ENCODE results near the gene FNDC3B. TPM values are rescaled to one million over a fixed set of nuclear protein-coding genes. Genes with fewer than 3 reads are reported as not detected.
"Not testable (repeated sequence)": the region's sequence is repeated elsewhere in the genome, so short reads cannot be mapped to it uniquely, and the experiment has no call there.

Gene FNDC3B
- total and polyA plus RNA-seq, 5 donors from 2014 or later, result 6.8 to 31.8 (median 11.7) TPM

- H3K27me3 ChIP-seq (ENCODE audit: control insufficient read depth, insufficient read depth, low read length); H3K27ac Mint-ChIP-seq; H3K27me3 Mint-ChIP-seq; H3K4me3 ChIP-seq (ENCODE audit: low read depth, low read length); H3K9me3 Mint-ChIP-seq; H3K9me3 ChIP-seq (ENCODE audit: control insufficient read depth in 2 of 2, low read length in 2 of 2); H3K4me3 Mint-ChIP-seq; H3K36me3 Mint-ChIP-seq; H3K4me1 ChIP-seq (ENCODE audit: control insufficient read depth, insufficient read depth, low read length, poor library complexity, severe bottlenecking); H3K36me3 ChIP-seq (ENCODE audit: control insufficient read depth, insufficient read depth, low read length); ATAC-seq (ENCODE audit: low read depth in 2 of 2); DNase-seq; H3K4me1 Mint-ChIP-seq; H3K27ac ChIP-seq (ENCODE audit: insufficient read depth, low read length, poor library complexity, severe bottlenecking): not testable (repeated sequence)
Measured at GRCh38 chr3:172001616-172002015, 37.8 kb upstream of the FNDC3B start.

- H3K36me3 ChIP-seq (ENCODE audit: control insufficient read depth, insufficient read depth, low read length), result no peaks in the 10 kb centered on the region
- H3K9me3 ChIP-seq (ENCODE audit: control insufficient read depth in 2 of 2, low read length in 2 of 2), result no peaks in the 10 kb centered on the region
- H3K27me3 ChIP-seq (ENCODE audit: control insufficient read depth, insufficient read depth, low read length), result no peaks in the 10 kb centered on the region
- no peak overlapping the region for H3K27ac ChIP-seq (ENCODE audit: insufficient read depth, low read length, poor library complexity, severe bottlenecking)
- Mint-ChIP-seq H3K9me3 (peaks cover 0 to 6% (median 0%) of the 10 kb centered on the region in 7 donors), H3K4me1 (no peaks in the 10 kb centered on the region), H3K4me3 (no peak overlapping the region), H3K27ac (no peak overlapping the region), H3K27me3 (no peaks in the 10 kb centered on the region), H3K36me3 (no peaks in the 10 kb centered on the region)
- no peak overlapping the region for H3K4me3 ChIP-seq (ENCODE audit: low read depth, low read length)
- ATAC-seq (ENCODE audit: low read depth in 2 of 2), result no peak
- no peaks in the 10 kb centered on the region for H3K4me1 ChIP-seq (ENCODE audit: control insufficient read depth, insufficient read depth, low read length, poor library complexity, severe bottlenecking)
- no peak for DNase-seq
Measured at GRCh38 chr3:172002512-172003078, 36.8 kb upstream of the FNDC3B start.

GRCh38 chr3:172003146-172003545 lies 36.2 kb upstream of the FNDC3B start:
- DNase-seq (no peak), ATAC-seq (ENCODE audit: low read depth in 2 of 2) (no peak)
- no peaks in the 10 kb centered on the region for H3K36me3 Mint-ChIP-seq
- no peaks in the 10 kb centered on the region for H3K36me3 ChIP-seq (ENCODE audit: control insufficient read depth, insufficient read depth, low read length)
- peaks cover 0 to 6% (median 0%) of the 10 kb centered on the region in 7 donors for H3K9me3 Mint-ChIP-seq
- H3K4me3 Mint-ChIP-seq, result no peak overlapping the region
- no peaks in the 10 kb centered on the region for H3K9me3 ChIP-seq (ENCODE audit: control insufficient read depth in 2 of 2, low read length in 2 of 2)
- no peak overlapping the region for H3K27ac ChIP-seq (ENCODE audit: insufficient read depth, low read length, poor library complexity, severe bottlenecking)
- H3K27me3 ChIP-seq (ENCODE audit: control insufficient read depth, insufficient read depth, low read length), result no peaks in the 10 kb centered on the region
- H3K4me1 Mint-ChIP-seq, result no peaks in the 10 kb centered on the region
- no peaks in the 10 kb centered on the region for H3K27me3 Mint-ChIP-seq
- no peak overlapping the region for H3K27ac Mint-ChIP-seq
- no peak overlapping the region for H3K4me3 ChIP-seq (ENCODE audit: low read depth, low read length)
- H3K4me1 ChIP-seq (ENCODE audit: control insufficient read depth, insufficient read depth, low read length, poor library complexity, severe bottlenecking), result no peaks in the 10 kb centered on the region

GRCh38 chr3:172007065-172007370 lies 32.4 kb upstream of the FNDC3B start:
- Histone ChIP-seq H3K4me1 (ENCODE audit: control insufficient read depth, insufficient read depth, low read length, poor library complexity, severe bottlenecking) (no peaks in the 10 kb centered on the region), H3K27ac (ENCODE audit: insufficient read depth, low read length, poor library complexity, severe bottlenecking) (no peak overlapping the region), H3K27me3 (ENCODE audit: control insufficient read depth, insufficient read depth, low read length) (no peaks in the 10 kb centered on the region), H3K36me3 (ENCODE audit: control insufficient read depth, insufficient read depth, low read length) (no peaks in the 10 kb centered on the region), H3K4me3 (ENCODE audit: low read depth, low read length) (no peak overlapping the region), H3K9me3 (ENCODE audit: control insufficient read depth in 2 of 2, low read length in 2 of 2) (no peaks in the 10 kb centered on the region)
- Mint-ChIP-seq H3K9me3 (no peaks in the 10 kb centered on the region), H3K4me3 (no peak overlapping the region), H3K36me3 (no peaks in the 10 kb centered on the region), H3K27ac (no peak overlapping the region), H3K4me1 (no peaks in the 10 kb centered on the region), H3K27me3 (no peaks in the 10 kb centered on the region)
- ATAC-seq (ENCODE audit: low read depth in 2 of 2) (no peak), DNase-seq (no peak)

- H3K27ac ChIP-seq (ENCODE audit: insufficient read depth, low read length, poor library complexity, severe bottlenecking), result no peak overlapping the region
- no peak for DNase-seq
Measured at GRCh38 chr3:172009803-172010202, 29.6 kb upstream of the FNDC3B start.

GRCh38 chr3:172012775-172013174 lies 26.6 kb upstream of the FNDC3B start:
- no peaks in the 10 kb centered on the region for H3K36me3 ChIP-seq (ENCODE audit: control insufficient read depth, insufficient read depth, low read length)
- no peaks in the 10 kb centered on the region for H3K9me3 Mint-ChIP-seq
- no peaks in the 10 kb centered on the region for H3K4me1 Mint-ChIP-seq
- H3K4me3 Mint-ChIP-seq, result no peak overlapping the region
- DNase-seq (no peak), ATAC-seq (ENCODE audit: low read depth in 2 of 2) (no peak)
- H3K4me3 ChIP-seq (ENCODE audit: low read depth, low read length), result no peak overlapping the region
- peaks cover 3% of the 10 kb centered on the region for H3K36me3 Mint-ChIP-seq
- peaks cover 12% of the 10 kb centered on the region for H3K27me3 Mint-ChIP-seq
- H3K27ac ChIP-seq (ENCODE audit: insufficient read depth, low read length, poor library complexity, severe bottlenecking), result no peak overlapping the region
- H3K9me3 ChIP-seq (ENCODE audit: control insufficient read depth in 2 of 2, low read length in 2 of 2), result no peaks in the 10 kb centered on the region
- H3K27ac Mint-ChIP-seq, result no peak overlapping the region
- no peaks in the 10 kb centered on the region for H3K4me1 ChIP-seq (ENCODE audit: control insufficient read depth, insufficient read depth, low read length, poor library complexity, severe bottlenecking)
- H3K27me3 ChIP-seq (ENCODE audit: control insufficient read depth, insufficient read depth, low read length), result peaks cover 8% of the 10 kb centered on the region

More at GRCh38 chr3:172009803-172010202, 29.6 kb upstream of the FNDC3B start:
- no peak overlapping the region for H3K27ac Mint-ChIP-seq
- no peaks in the 10 kb centered on the region for H3K4me1 Mint-ChIP-seq
- H3K27me3 Mint-ChIP-seq, result peaks cover 3% of the 10 kb centered on the region
- no peaks in the 10 kb centered on the region for H3K36me3 ChIP-seq (ENCODE audit: control insufficient read depth, insufficient read depth, low read length)
- H3K4me3 Mint-ChIP-seq, result no peak overlapping the region
- no peak overlapping the region for H3K4me3 ChIP-seq (ENCODE audit: low read depth, low read length)
- ATAC-seq (ENCODE audit: low read depth in 2 of 2), result no peak
- H3K36me3 Mint-ChIP-seq, result no peaks in the 10 kb centered on the region
- H3K9me3 Mint-ChIP-seq, result no peaks in the 10 kb centered on the region
- H3K9me3 ChIP-seq (ENCODE audit: control insufficient read depth in 2 of 2, low read length in 2 of 2), result no peaks in the 10 kb centered on the region
- no peaks in the 10 kb centered on the region for H3K4me1 ChIP-seq (ENCODE audit: control insufficient read depth, insufficient read depth, low read length, poor library complexity, severe bottlenecking)
- H3K27me3 ChIP-seq (ENCODE audit: control insufficient read depth, insufficient read depth, low read length), result peaks cover 2% of the 10 kb centered on the region

GRCh38 chr3:172014145-172014544 lies 25.2 kb upstream of the FNDC3B start:
- no peaks in the 10 kb centered on the region for H3K36me3 ChIP-seq (ENCODE audit: control insufficient read depth, insufficient read depth, low read length)
- H3K4me3 Mint-ChIP-seq, result no peak overlapping the region
- no peaks in the 10 kb centered on the region for H3K9me3 ChIP-seq (ENCODE audit: control insufficient read depth in 2 of 2, low read length in 2 of 2)
- H3K9me3 Mint-ChIP-seq, result no peaks in the 10 kb centered on the region
- H3K4me1 Mint-ChIP-seq, result no peaks in the 10 kb centered on the region
- peaks cover 17% of the 10 kb centered on the region for H3K27me3 Mint-ChIP-seq
- no peaks in the 10 kb centered on the region for H3K4me1 ChIP-seq (ENCODE audit: control insufficient read depth, insufficient read depth, low read length, poor library complexity, severe bottlenecking)
- H3K27ac ChIP-seq (ENCODE audit: insufficient read depth, low read length, poor library complexity, severe bottlenecking), result no peak overlapping the region
- no peak overlapping the region for H3K27ac Mint-ChIP-seq
- ATAC-seq (ENCODE audit: low read depth in 2 of 2) (no peak), DNase-seq (no peak)
- peaks cover 3% of the 10 kb centered on the region for H3K36me3 Mint-ChIP-seq
- no peak overlapping the region for H3K4me3 ChIP-seq (ENCODE audit: low read depth, low read length)
- peaks cover 8% of the 10 kb centered on the region for H3K27me3 ChIP-seq (ENCODE audit: control insufficient read depth, insufficient read depth, low read length)

- H3K27me3 Mint-ChIP-seq, result peaks cover 17% of the 10 kb centered on the region
Measured at GRCh38 chr3:172018364-172018763, 21.0 kb upstream of the FNDC3B start.

More at GRCh38 chr3:172018364-172018763, 21.0 kb upstream of the FNDC3B start:
- Histone ChIP-seq H3K4me3 (ENCODE audit: low read depth, low read length) (no peak overlapping the region), H3K36me3 (ENCODE audit: control insufficient read depth, insufficient read depth, low read length) (no peaks in the 10 kb centered on the region), H3K27ac (ENCODE audit: insufficient read depth, low read length, poor library complexity, severe bottlenecking) (no peak overlapping the region), H3K4me1 (ENCODE audit: control insufficient read depth, insufficient read depth, low read length, poor library complexity, severe bottlenecking) (no peaks in the 10 kb centered on the region), H3K27me3 (ENCODE audit: control insufficient read depth, insufficient read depth, low read length) (peaks cover 8% of the 10 kb centered on the region), H3K9me3 (ENCODE audit: control insufficient read depth in 2 of 2, low read length in 2 of 2) (no peaks in the 10 kb centered on the region)
- ATAC-seq (ENCODE audit: low read depth in 2 of 2), result no peak
- DNase-seq, result no peak
- no peaks in the 10 kb centered on the region for H3K4me1 Mint-ChIP-seq
- H3K36me3 Mint-ChIP-seq, result peaks cover 3% of the 10 kb centered on the region
- no peak overlapping the region for H3K27ac Mint-ChIP-seq
- H3K9me3 Mint-ChIP-seq, result no peaks in the 10 kb centered on the region
- no peak overlapping the region for H3K4me3 Mint-ChIP-seq
